ENCODE measurements around the gene BICRA.
"Not testable (repeated sequence)": the region's sequence is repeated elsewhere in the genome, so short reads cannot be mapped to it uniquely, and the experiment has no call there.

BICRA gene

GRCh38 chr19:47628078-47628771 lies 19.3 kb downstream of the BICRA start:
- no peak for DNase-seq (ENCODE audit: low read depth)
- in situ Hi-C loops (cut with HindIII; ENCODE audit: low sequenced_read_pairs), result no loop called here
- no peak for TF ChIP-seq CTCF (IDR thresholded peaks at IDR 0.05; ENCODE audit: low read depth, low read length, missing control alignments)
- H3K4me3 ChIP-seq (ENCODE audit: low read depth, low read length), result no peak overlapping the region

- no peak for TF ChIP-seq CTCF (IDR thresholded peaks at IDR 0.05; ENCODE audit: low read depth, low read length, missing control alignments)
- in situ Hi-C loops (cut with HindIII; ENCODE audit: low sequenced_read_pairs), result no loop called here
- no peak overlapping the region for H3K4me3 ChIP-seq (ENCODE audit: low read depth, low read length)
Observed at GRCh38 chr19:47630594-47630993, 21.7 kb downstream of the BICRA start.

GRCh38 chr19:47631681-47632446 lies 22.9 kb downstream of the BICRA start:
- no peak for TF ChIP-seq CTCF (IDR thresholded peaks at IDR 0.05; ENCODE audit: low read depth, low read length, missing control alignments)
- no peak for DNase-seq (ENCODE audit: low read depth)
- in situ Hi-C loops (cut with HindIII; ENCODE audit: low sequenced_read_pairs), result no loop called here
- no peak overlapping the region for H3K4me3 ChIP-seq (ENCODE audit: low read depth, low read length)

More at GRCh38 chr19:47630594-47630993, 21.7 kb downstream of the BICRA start:
- DNase-seq (ENCODE audit: low read depth), result no peak

GRCh38 chr19:47633517-47633916 lies 24.6 kb downstream of the BICRA start:
- no peak overlapping the region for H3K4me3 ChIP-seq (ENCODE audit: low read depth, low read length)
- in situ Hi-C loops (cut with HindIII; ENCODE audit: low sequenced_read_pairs), result no loop called here
- TF ChIP-seq CTCF (IDR thresholded peaks at IDR 0.05; ENCODE audit: low read depth, low read length, missing control alignments), result no peak
- DNase-seq (ENCODE audit: low read depth), result no peak

- no peak overlapping the region for H3K4me3 ChIP-seq (ENCODE audit: low read depth, low read length)
- no peak for TF ChIP-seq CTCF (IDR thresholded peaks at IDR 0.05; ENCODE audit: low read depth, low read length, missing control alignments)
- DNase-seq (ENCODE audit: low read depth), result no peak
- in situ Hi-C loops (cut with HindIII; ENCODE audit: low sequenced_read_pairs), result no loop called here
Observed at GRCh38 chr19:47633996-47634395, 25.1 kb downstream of the BICRA start.

GRCh38 chr19:47635152-47635754 lies 26.3 kb downstream of the BICRA start:
- DNase-seq (ENCODE audit: low read depth); in situ Hi-C loops (cut with HindIII; ENCODE audit: low sequenced_read_pairs); H3K4me3 ChIP-seq (ENCODE audit: low read depth, low read length): not testable (repeated sequence)

GRCh38 chr19:47637550-47637949 lies 28.6 kb downstream of the BICRA start:
- in situ Hi-C loops (cut with HindIII; ENCODE audit: low sequenced_read_pairs), result no loop called here
- TF ChIP-seq CTCF (IDR thresholded peaks at IDR 0.05; ENCODE audit: low read depth, low read length, missing control alignments), result no peak
- H3K4me3 ChIP-seq (ENCODE audit: low read depth, low read length), result no peak overlapping the region
- no peak for DNase-seq (ENCODE audit: low read depth)
